Measurements from ENCODE around the gene TLCD1.

- TF ChIP-seq, protein P1, sequence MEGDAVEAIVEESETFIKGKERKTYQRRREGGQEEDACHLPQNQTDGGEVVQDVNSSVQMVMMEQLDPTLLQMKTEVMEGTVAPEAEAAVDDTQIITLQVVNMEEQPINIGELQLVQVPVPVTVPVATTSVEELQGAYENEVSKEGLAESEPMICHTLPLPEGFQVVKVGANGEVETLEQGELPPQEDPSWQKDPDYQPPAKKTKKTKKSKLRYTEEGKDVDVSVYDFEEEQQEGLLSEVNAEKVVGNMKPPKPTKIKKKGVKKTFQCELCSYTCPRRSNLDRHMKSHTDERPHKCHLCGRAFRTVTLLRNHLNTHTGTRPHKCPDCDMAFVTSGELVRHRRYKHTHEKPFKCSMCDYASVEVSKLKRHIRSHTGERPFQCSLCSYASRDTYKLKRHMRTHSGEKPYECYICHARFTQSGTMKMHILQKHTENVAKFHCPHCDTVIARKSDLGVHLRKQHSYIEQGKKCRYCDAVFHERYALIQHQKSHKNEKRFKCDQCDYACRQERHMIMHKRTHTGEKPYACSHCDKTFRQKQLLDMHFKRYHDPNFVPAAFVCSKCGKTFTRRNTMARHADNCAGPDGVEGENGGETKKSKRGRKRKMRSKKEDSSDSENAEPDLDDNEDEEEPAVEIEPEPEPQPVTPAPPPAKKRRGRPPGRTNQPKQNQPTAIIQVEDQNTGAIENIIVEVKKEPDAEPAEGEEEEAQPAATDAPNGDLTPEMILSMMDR (IDR thresholded peaks at IDR 0.05; ENCODE audit: poor library complexity, severe bottlenecking) = no peak
- TF ChIP-seq EZH2 (IDR thresholded peaks at IDR 0.05; ENCODE audit: borderline replicate concordance, insufficient read depth, low read length, poor library complexity, severe bottlenecking) = no peak
- no peak for TF ChIP-seq RAD21 (conservative IDR thresholded peaks at IDR 0.05)
- no peak for TF ChIP-seq POLR2AphosphoS5 (IDR thresholded peaks at IDR 0.05)
- no peak for TF ChIP-seq SMC3 (conservative IDR thresholded peaks at IDR 0.05; ENCODE audit: poor library complexity)
- TF ChIP-seq EP300 (conservative IDR thresholded peaks at IDR 0.05; ENCODE audit: poor library complexity, severe bottlenecking) = no peak
- no peak for TF ChIP-seq MXI1 (conservative IDR thresholded peaks at IDR 0.05; ENCODE audit: poor library complexity, severe bottlenecking)
- TF ChIP-seq, protein P2, sequence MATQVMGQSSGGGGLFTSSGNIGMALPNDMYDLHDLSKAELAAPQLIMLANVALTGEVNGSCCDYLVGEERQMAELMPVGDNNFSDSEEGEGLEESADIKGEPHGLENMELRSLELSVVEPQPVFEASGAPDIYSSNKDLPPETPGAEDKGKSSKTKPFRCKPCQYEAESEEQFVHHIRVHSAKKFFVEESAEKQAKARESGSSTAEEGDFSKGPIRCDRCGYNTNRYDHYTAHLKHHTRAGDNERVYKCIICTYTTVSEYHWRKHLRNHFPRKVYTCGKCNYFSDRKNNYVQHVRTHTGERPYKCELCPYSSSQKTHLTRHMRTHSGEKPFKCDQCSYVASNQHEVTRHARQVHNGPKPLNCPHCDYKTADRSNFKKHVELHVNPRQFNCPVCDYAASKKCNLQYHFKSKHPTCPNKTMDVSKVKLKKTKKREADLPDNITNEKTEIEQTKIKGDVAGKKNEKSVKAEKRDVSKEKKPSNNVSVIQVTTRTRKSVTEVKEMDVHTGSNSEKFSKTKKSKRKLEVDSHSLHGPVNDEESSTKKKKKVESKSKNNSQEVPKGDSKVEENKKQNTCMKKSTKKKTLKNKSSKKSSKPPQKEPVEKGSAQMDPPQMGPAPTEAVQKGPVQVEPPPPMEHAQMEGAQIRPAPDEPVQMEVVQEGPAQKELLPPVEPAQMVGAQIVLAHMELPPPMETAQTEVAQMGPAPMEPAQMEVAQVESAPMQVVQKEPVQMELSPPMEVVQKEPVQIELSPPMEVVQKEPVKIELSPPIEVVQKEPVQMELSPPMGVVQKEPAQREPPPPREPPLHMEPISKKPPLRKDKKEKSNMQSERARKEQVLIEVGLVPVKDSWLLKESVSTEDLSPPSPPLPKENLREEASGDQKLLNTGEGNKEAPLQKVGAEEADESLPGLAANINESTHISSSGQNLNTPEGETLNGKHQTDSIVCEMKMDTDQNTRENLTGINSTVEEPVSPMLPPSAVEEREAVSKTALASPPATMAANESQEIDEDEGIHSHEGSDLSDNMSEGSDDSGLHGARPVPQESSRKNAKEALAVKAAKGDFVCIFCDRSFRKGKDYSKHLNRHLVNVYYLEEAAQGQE (IDR thresholded peaks at IDR 0.05; ENCODE audit: borderline replicate concordance) = no peak
- TF ChIP-seq TAF1 (IDR thresholded peaks at IDR 0.05; ENCODE audit: low read depth) = no peak
Measured at GRCh38 chr17:28758411-28759121, 32.5 kb upstream of the TLCD1 start.

Measured in neural cell (in vitro differentiated cells).